Smooth muscle cell (in vitro differentiated cells): ENCODE data around the gene C17orf113. TPM values are rescaled to one million over a fixed set of nuclear protein-coding genes. Genes with fewer than 3 reads are reported as not detected.
"Not testable (repeated sequence)": the region's sequence is repeated elsewhere in the genome, so short reads cannot be mapped to it uniquely, and the experiment has no call there.

ENCODE experiments used
- DNase-seq: peaks from one replicate; lab custom pipeline; 2025; ENCODE audit not compliant: unreplicated experiment; lab: John Stamatoyannopoulos, UW
- H2AFZ ChIP-seq: fragments of 200-600 bp; sonication (generic); 2 replicates; pipeline ENCODE4 v1.6.0; 2016; ENCODE audit warnings: antibody characterized with exemption, low read depth, mild to moderate bottlenecking
- H3F3A ChIP-seq: fragments of 200-600 bp; sonication (generic); 2 replicates; pipeline ENCODE4 v1.6.0; 2017; ENCODE audit warnings: antibody characterized with exemption, low read depth
- H3K27ac ChIP-seq: fragments of 200-600 bp; sonication (generic); 2 replicates; pipeline ENCODE4 v1.5.1; 2016; ENCODE audit warnings: low read depth, mild to moderate bottlenecking
- H3K27me3 ChIP-seq: fragments of 200-600 bp; sonication (generic); 2 replicates; pipeline ENCODE4 v1.6.1; 2016; ENCODE audit warnings: low read depth, mild to moderate bottlenecking
- H3K36me3 ChIP-seq: fragments of 200-600 bp; sonication (generic); 2 replicates; pipeline ENCODE4 v1.5.1; 2016; ENCODE audit warnings: low read depth
- H3K4me1 ChIP-seq: fragments of 200-600 bp; sonication (generic); 2 replicates; pipeline ENCODE4 v1.5.1; 2016; ENCODE audit warnings: low read depth
- H3K4me2 ChIP-seq: fragments of 200-600 bp; sonication (generic); 2 replicates; pipeline ENCODE4 v1.6.0; 2016; ENCODE audit warnings: mild to moderate bottlenecking
- H3K4me3 ChIP-seq: fragments of 200-600 bp; sonication (generic); 2 replicates; pipeline ENCODE4 v1.5.1; 2016; ENCODE audit warnings: mild to moderate bottlenecking
- H3K79me2 ChIP-seq: fragments of 200-600 bp; sonication (generic); 2 replicates; pipeline ENCODE4 v1.6.0; 2016; ENCODE audit warnings: low read depth, mild to moderate bottlenecking
- H3K9ac ChIP-seq: fragments of 200-600 bp; sonication (generic); 2 replicates; pipeline ENCODE4 v1.6.0; 2016; ENCODE audit warnings: low read depth
- H3K9me3 ChIP-seq: fragments of 200-600 bp; sonication (generic); replicated peaks from 2 replicates; pipeline ENCODE4 v1.5.1; 2016; ENCODE audit warnings: low read depth
- H4K20me1 ChIP-seq: fragments of 200-600 bp; sonication (generic); 2 replicates; pipeline ENCODE4 v1.6.0; 2016; ENCODE audit warnings: low read depth
- WGBS: methylation state at CpG from one replicate; pipeline ENCODE4 v1.1.7; 2016; ENCODE audit warnings: low lambda C conversion rate; 5-methylcytosine and 5-hydroxymethylcytosine counted together
- polyA plus RNA-seq: library from polyadenylated mRNA; unstranded; fragments of >200 nt; fragmentation: Nextera tagmentation; extraction: Ambion mirVana; gene quantifications from 2 replicates; pipeline ENCODE4 v1.2.1, GENCODE V29; 2016
- total RNA-seq: library from RNA; depleted of rRNA; stranded (reverse); fragments of >200 nt; gene quantifications from 2 replicates; pipeline ENCODE4 v1.2.3, GENCODE V29; 2014
- TF ChIP-seq, protein P1 (sequence below): fragments of 200-600 bp; sonication (generic); IDR thresholded peaks from 2 replicates; pipeline ENCODE4 v1.5.1; 2017; ENCODE audit warnings: borderline replicate concordance, mild to moderate bottlenecking, antibody characterized with exemption; ENCODE audit not compliant: insufficient read depth, poor library complexity, severe bottlenecking

The C17orf113 gene
- total and polyA plus RNA-seq, 2 experiments from 2014 or later, result 0.38 to 0.49 TPM

DNA sequence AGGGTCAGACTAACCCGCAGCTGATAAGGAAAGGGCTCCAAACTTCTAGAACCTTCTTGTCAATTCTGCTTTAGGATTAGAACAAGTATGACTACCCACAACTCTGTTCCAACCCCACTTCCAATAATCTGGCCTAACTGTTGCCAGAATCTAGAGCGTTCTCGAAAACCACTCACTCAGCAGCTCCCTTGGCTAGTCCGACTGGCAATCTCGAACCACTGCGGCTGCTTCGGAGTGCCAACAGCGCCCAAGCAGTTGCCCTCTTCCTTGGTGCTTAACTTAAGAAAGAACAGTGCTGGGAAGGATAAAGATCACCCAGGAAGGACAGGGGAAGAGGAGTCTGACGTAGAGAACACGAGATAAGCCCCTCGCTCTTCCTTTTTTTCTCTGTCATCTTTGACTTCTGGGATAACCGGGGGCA is 34.0 kb downstream of the C17orf113 start:
- H3K9ac ChIP-seq, result peak overlapping the region; percentile 99
- peaks cover 25% of the 10 kb centered on the region for H3K4me1 ChIP-seq
- peak overlapping the region; percentile 89 for H3K4me3 ChIP-seq
- H3K27me3 ChIP-seq, result no peaks in the 10 kb centered on the region
- DNase-seq, result no peak
- H4K20me1 ChIP-seq, result peaks cover 46% of the 10 kb centered on the region
- peak overlapping the region; percentile 97 for H3K4me2 ChIP-seq
- peak overlapping the region; percentile 65 for H2AFZ ChIP-seq
- TF ChIP-seq, protein P1, sequence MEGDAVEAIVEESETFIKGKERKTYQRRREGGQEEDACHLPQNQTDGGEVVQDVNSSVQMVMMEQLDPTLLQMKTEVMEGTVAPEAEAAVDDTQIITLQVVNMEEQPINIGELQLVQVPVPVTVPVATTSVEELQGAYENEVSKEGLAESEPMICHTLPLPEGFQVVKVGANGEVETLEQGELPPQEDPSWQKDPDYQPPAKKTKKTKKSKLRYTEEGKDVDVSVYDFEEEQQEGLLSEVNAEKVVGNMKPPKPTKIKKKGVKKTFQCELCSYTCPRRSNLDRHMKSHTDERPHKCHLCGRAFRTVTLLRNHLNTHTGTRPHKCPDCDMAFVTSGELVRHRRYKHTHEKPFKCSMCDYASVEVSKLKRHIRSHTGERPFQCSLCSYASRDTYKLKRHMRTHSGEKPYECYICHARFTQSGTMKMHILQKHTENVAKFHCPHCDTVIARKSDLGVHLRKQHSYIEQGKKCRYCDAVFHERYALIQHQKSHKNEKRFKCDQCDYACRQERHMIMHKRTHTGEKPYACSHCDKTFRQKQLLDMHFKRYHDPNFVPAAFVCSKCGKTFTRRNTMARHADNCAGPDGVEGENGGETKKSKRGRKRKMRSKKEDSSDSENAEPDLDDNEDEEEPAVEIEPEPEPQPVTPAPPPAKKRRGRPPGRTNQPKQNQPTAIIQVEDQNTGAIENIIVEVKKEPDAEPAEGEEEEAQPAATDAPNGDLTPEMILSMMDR, result no peak
- peaks cover 71% of the 10 kb centered on the region for H3K79me2 ChIP-seq
- H3F3A ChIP-seq, result no peaks in the 10 kb centered on the region
- no peaks in the 10 kb centered on the region for H3K36me3 ChIP-seq
- H3K27ac ChIP-seq, result peak overlapping the region; percentile 97
- 10% methylated on average over 12 of the region's 12 CpGs for WGBS
- no peaks in the 10 kb centered on the region for H3K9me3 ChIP-seq

DNA sequence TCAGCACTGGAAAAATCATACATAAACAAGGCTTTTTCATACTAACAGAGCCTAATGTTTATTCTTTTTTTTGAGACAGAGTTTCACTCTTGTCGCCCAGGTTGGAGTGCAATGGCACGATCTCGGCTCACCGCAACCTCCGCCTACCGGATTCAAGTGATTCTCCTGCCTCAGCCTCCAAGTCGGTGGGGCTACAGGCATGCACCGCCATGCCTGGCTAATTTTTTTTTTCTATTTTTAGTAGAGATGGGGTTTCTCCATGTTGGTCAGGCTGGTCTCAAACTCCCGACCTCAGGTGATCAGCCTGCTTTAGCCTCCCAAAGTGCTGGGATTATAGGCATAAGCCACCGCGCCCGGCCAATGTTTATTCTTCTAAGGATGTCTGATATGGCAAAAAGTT is 36.7 kb downstream of the C17orf113 start:
- not testable (repeated sequence) for H2AFZ ChIP-seq, H3K4me3 ChIP-seq, H3K36me3 ChIP-seq, H3K9me3 ChIP-seq, H3K27me3 ChIP-seq, DNase-seq, H3K9ac ChIP-seq, H3K4me2 ChIP-seq, H3K27ac ChIP-seq, H3F3A ChIP-seq
- 98% methylated on average over 12 of the region's 12 CpGs for WGBS
- peaks cover 15% of the 10 kb centered on the region for H3K4me1 ChIP-seq
- H3K79me2 ChIP-seq, result peaks cover 83% of the 10 kb centered on the region
- H4K20me1 ChIP-seq, result peaks cover 73% of the 10 kb centered on the region

DNA sequence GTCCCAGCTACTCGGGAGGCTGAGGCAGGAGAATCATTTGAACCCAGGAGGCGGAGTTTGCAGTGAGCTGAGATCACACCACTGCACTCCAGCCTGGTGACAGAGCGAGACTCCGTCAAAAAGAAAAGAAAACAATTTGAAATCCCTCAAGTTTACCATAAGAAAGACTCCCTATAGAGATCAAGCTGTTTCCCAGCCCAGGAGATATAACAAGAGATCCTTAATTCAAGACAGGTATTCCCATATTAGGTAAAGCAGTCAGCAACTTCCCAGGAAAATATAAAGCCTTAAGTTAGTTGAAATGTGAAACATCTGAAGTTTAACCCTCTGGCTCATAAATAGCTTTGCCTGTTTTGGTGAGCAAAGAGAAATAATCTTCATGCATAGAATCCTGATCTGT is 38.0 kb downstream of the C17orf113 start:
- H3K4me1 ChIP-seq, H3K4me2 ChIP-seq, H3K27me3 ChIP-seq, H3K4me3 ChIP-seq, H3K36me3 ChIP-seq, H2AFZ ChIP-seq, H3K9me3 ChIP-seq, H3K27ac ChIP-seq, H3K9ac ChIP-seq, H3F3A ChIP-seq, DNase-seq: not testable (repeated sequence)
- WGBS, result 77% methylated on average over 4 of the region's 4 CpGs
- Histone ChIP-seq H3K79me2 (peaks cover 97% of the 10 kb centered on the region), H4K20me1 (peaks cover 87% of the 10 kb centered on the region)

DNA sequence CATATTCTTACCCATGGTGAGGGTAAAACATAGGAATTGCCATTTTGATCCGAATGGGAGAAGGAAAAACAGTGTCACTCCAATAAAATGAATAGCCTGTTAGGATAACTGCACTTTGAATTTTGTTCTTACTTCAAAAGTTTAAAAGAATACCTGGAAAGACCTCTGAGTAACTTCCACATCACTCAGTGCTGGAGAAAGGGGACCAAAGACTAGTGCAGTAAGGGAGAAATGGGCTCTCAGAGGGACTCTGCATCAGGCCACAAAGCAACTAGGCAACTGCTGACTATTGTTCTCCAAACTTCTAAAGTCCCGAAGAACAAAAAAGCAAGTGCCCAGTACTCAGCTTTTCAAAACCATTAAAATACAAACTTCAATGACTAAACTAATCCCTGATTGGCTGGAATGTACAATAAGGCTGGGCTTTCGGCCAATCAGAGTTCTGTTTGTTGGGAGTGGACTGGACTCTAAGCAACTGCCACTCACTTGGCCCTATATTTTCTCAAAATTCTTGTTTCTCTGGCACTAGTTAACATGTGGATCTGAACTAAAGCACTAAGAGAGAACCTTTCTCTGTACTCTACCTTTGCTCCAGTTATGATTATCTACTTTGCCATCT is 39.4 kb downstream of the C17orf113 start:
- TF ChIP-seq, protein P1, result no peak
- H3K27me3 ChIP-seq, result no peaks in the 10 kb centered on the region
- H4K20me1 ChIP-seq, result peaks cover 100% of the 10 kb centered on the region
- H3K79me2 ChIP-seq, result peaks cover 100% of the 10 kb centered on the region
- H3K4me3 ChIP-seq, result no peak overlapping the region
- H2AFZ ChIP-seq, result no peak overlapping the region
- peaks cover 2% of the 10 kb centered on the region for H3F3A ChIP-seq
- DNase-seq, result no peak
- WGBS, result 97% methylated on average over 3 of the region's 3 CpGs
- H3K4me2 ChIP-seq, result no peak overlapping the region
- no peaks in the 10 kb centered on the region for H3K9me3 ChIP-seq
- H3K4me1 ChIP-seq, result peaks cover 4% of the 10 kb centered on the region
- H3K27ac ChIP-seq, result peak overlapping the region; percentile 28
- no peak overlapping the region for H3K9ac ChIP-seq
- H3K36me3 ChIP-seq, result no peaks in the 10 kb centered on the region

DNA sequence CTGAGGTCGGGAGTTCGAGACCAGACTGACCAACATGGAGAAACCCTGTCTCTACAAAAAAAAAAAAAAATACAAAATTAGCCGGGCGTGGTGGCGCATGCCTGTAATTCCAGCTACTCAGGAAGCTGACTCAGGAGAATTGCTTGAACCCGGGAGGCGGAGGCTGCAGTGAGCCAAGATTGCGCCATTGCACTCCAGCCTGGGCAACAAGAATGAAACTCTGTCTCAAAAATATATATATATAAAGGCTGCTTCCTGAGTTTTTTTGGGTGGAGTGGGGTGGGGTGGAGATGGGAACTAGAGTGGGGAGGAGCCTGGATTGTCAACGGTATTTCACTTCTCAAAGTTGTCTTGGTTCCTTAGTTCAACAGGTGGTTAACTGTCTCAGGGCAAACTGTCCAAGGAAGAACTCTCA is 40.1 kb downstream of the C17orf113 start:
- H3F3A ChIP-seq, H3K4me2 ChIP-seq, H3K4me3 ChIP-seq, H2AFZ ChIP-seq, H3K27ac ChIP-seq, H3K36me3 ChIP-seq, H3K9me3 ChIP-seq, H3K4me1 ChIP-seq, DNase-seq, H3K9ac ChIP-seq, H3K27me3 ChIP-seq: not testable (repeated sequence)
- Histone ChIP-seq H3K79me2 (peaks cover 100% of the 10 kb centered on the region), H4K20me1 (peaks cover 100% of the 10 kb centered on the region)
- 84% methylated on average over 9 of the region's 9 CpGs for WGBS
